Measurements from ENCODE around the gene RAB7A. TPM values are rescaled to one million over a fixed set of nuclear protein-coding genes. Genes with fewer than 3 reads are reported as not detected.

Gene RAB7A
- total RNA-seq, 1 donor from 2014 or later, result 155 TPM

DNA sequence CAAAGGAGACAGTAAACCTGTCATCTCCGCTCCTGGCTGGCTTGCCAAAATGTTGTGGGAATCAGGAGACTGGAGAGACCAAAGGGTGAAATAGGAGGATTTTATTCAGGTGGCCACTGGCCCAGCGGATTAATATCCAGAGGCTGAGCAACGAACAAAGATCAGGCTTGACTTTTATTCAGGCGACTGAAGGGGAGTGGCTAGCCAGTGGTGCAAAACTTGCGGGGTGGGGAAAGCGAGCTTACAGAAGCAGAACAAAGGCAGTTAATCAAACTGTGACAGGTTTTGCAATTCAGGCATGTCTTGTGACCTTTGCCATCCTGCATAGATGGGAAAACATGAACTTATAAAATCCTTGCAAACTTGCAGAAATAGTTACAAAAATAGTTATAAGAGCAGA, 133.6 kb downstream of the RAB7A start:
- no peak for TF ChIP-seq CTCF (IDR thresholded peaks at IDR 0.05; ENCODE audit: unreplicated experiment)
- Mint-ChIP-seq H3K9me3 (ENCODE audit: unreplicated experiment) (peaks cover 25% of the 10 kb centered on the region), H3K4me1 (ENCODE audit: unreplicated experiment) (peaks cover 5% of the 10 kb centered on the region), H3K27ac (ENCODE audit: unreplicated experiment) (no peak overlapping the region), H3K36me3 (ENCODE audit: low read depth, unreplicated experiment) (peaks cover 51% of the 10 kb centered on the region), H3K27me3 (ENCODE audit: unreplicated experiment) (peaks cover 1% of the 10 kb centered on the region), H3K4me3 (ENCODE audit: unreplicated experiment) (peak overlapping the region; percentile 67)
- no peak for DNase-seq (ENCODE audit: low spot score)

- DNase-seq (ENCODE audit: low spot score), result no peak
- H3K36me3 Mint-ChIP-seq (ENCODE audit: low read depth, unreplicated experiment), result peaks cover 41% of the 10 kb centered on the region
- peaks cover 24% of the 10 kb centered on the region for H3K9me3 Mint-ChIP-seq (ENCODE audit: unreplicated experiment)
- H3K27ac Mint-ChIP-seq (ENCODE audit: unreplicated experiment), result no peak overlapping the region
- H3K4me3 Mint-ChIP-seq (ENCODE audit: unreplicated experiment), result no peak overlapping the region
- peaks cover 3% of the 10 kb centered on the region for H3K27me3 Mint-ChIP-seq (ENCODE audit: unreplicated experiment)
- H3K4me1 Mint-ChIP-seq (ENCODE audit: unreplicated experiment), result peaks cover 6% of the 10 kb centered on the region
- no peak for TF ChIP-seq CTCF (IDR thresholded peaks at IDR 0.05; ENCODE audit: unreplicated experiment)
Measured at GRCh38 chr3:128861491-128861890, 135.5 kb downstream of the RAB7A start.

DNA sequence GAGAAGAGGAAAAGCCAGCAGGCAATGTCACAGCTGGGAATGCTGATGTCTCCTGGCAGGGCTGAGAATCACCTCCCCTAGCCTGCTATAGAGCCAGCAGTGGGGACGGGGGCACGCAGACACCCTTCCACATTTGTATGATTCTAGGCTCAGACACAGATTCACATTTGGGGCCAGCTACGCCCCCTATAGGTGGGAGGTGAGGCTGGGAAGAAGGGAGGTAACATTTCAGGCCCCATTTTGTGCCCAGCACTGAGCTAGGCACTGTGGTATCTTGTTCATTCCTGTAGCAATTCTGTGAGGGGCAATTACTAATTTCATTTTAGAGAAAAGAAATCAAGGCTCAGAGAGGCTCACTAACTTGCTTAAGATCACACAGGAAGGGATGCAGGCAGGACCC, 137.6 kb downstream of the RAB7A start:
- H3K27ac Mint-ChIP-seq (ENCODE audit: unreplicated experiment), result no peak overlapping the region
- no peak for DNase-seq (ENCODE audit: low spot score)
- peaks cover 6% of the 10 kb centered on the region for H3K4me1 Mint-ChIP-seq (ENCODE audit: unreplicated experiment)
- peaks cover 11% of the 10 kb centered on the region for H3K9me3 Mint-ChIP-seq (ENCODE audit: unreplicated experiment)
- no peak overlapping the region for H3K4me3 Mint-ChIP-seq (ENCODE audit: unreplicated experiment)
- H3K36me3 Mint-ChIP-seq (ENCODE audit: low read depth, unreplicated experiment), result peaks cover 29% of the 10 kb centered on the region
- H3K27me3 Mint-ChIP-seq (ENCODE audit: unreplicated experiment), result peaks cover 7% of the 10 kb centered on the region
- TF ChIP-seq CTCF (IDR thresholded peaks at IDR 0.05; ENCODE audit: unreplicated experiment), result peak; percentile 35

Other genes starting within 250 kb of the RAB7A start
- 37.9 TPM for gene GATA2, start 233.0 kb upstream of the RAB7A start, total RNA-seq (ENCODE audit: unreplicated experiment)
- 250 TPM for gene RPN1, start 75.4 kb upstream of the RAB7A start, total RNA-seq (ENCODE audit: unreplicated experiment)
- 46.5 TPM for gene ACAD9, start 153.4 kb downstream of the RAB7A start, total RNA-seq (ENCODE audit: unreplicated experiment)

Measured in endothelial cell (in vitro differentiated cells).